IPS-20b (cell line): Measurements from ENCODE around the gene NAA15.
"Not testable (repeated sequence)": the region's sequence is repeated elsewhere in the genome, so short reads cannot be mapped to it uniquely, and the experiment has no call there.

Experiments used
- H3K27ac ChIP-seq: one replicate; pipeline ENCODE4 v1.5.1; 2013; ENCODE audit warnings: low read length
- H3K27me3 ChIP-seq: 2 replicates; pipeline ENCODE4 v1.6.1; 2013; ENCODE audit warnings: mild to moderate bottlenecking, low read length, inconsistent platforms; ENCODE audit not compliant: insufficient read depth
- H3K36me3 ChIP-seq: 2 replicates; pipeline ENCODE4 v1.6.1; 2013; ENCODE audit warnings: low read depth, mild to moderate bottlenecking, inconsistent platforms, low read length, moderate library complexity; ENCODE audit not compliant: insufficient read depth
- H3K4me1 ChIP-seq: 2 replicates; pipeline ENCODE4 v1.6.1; 2013; ENCODE audit warnings: mild to moderate bottlenecking, control low read depth, inconsistent platforms, low read length, moderate library complexity; ENCODE audit not compliant: insufficient read depth
- H3K4me3 ChIP-seq: 2 replicates; pipeline ENCODE4 v1.5.1; 2013; ENCODE audit warnings: mild to moderate bottlenecking, low read length, inconsistent platforms
- H3K9ac ChIP-seq: 2 replicates; pipeline ENCODE4 v1.6.1; 2013; ENCODE audit warnings: low read depth, mild to moderate bottlenecking, inconsistent platforms, low read length, moderate library complexity
- H3K9me3 ChIP-seq: 2 replicates; pipeline ENCODE4 v1.6.1; 2013; ENCODE audit warnings: mild to moderate bottlenecking, low read depth, low read length, inconsistent platforms; ENCODE audit not compliant: insufficient read depth

The NAA15 gene

GRCh38 chr4:139322070-139322469, 20.8 kb downstream of the NAA15 start:
- H3K4me1 ChIP-seq = peaks cover 19% of the 10 kb centered on the region; the same call in 1 of the 2 replicates
- not testable (repeated sequence) for H3K9ac ChIP-seq, H3K4me3 ChIP-seq, H3K27ac ChIP-seq, H3K36me3 ChIP-seq, H3K9me3 ChIP-seq, H3K27me3 ChIP-seq

GRCh38 chr4:139322541-139322940, 21.2 kb downstream of the NAA15 start:
- peaks cover 19% of the 10 kb centered on the region; the same call in 1 of the 2 replicates for H3K4me1 ChIP-seq
- not testable (repeated sequence) for H3K4me3 ChIP-seq, H3K27ac ChIP-seq, H3K27me3 ChIP-seq, H3K36me3 ChIP-seq, H3K9me3 ChIP-seq, H3K9ac ChIP-seq

GRCh38 chr4:139324620-139325019, 23.3 kb downstream of the NAA15 start:
- peaks cover 3% of the 10 kb centered on the region; the same call in 1 of the 2 replicates for H3K36me3 ChIP-seq
- H3K27ac ChIP-seq = no peak overlapping the region
- H3K4me1 ChIP-seq = peaks cover 23% of the 10 kb centered on the region; the same call in 1 of the 2 replicates
- no peaks in the 10 kb centered on the region for H3K9me3 ChIP-seq
- H3K4me3 ChIP-seq = peak overlapping the region; percentile 31; the same call in 1 of the 2 replicates
- H3K9ac ChIP-seq = no peak overlapping the region; the same call in 1 of the 2 replicates
- no peaks in the 10 kb centered on the region for H3K27me3 ChIP-seq

GRCh38 chr4:139329665-139330200, 28.4 kb downstream of the NAA15 start:
- Histone ChIP-seq H3K27me3 (no peaks in the 10 kb centered on the region), H3K36me3 (peaks cover 13% of the 10 kb centered on the region), H3K9me3 (no peaks in the 10 kb centered on the region), H3K4me3 (no peak overlapping the region; the same call in 1 of the 2 replicates), H3K27ac (no peak overlapping the region), H3K9ac (peak overlapping the region; percentile 18; the same call in 1 of the 2 replicates), H3K4me1 (peaks cover 23% of the 10 kb centered on the region; the same call in 1 of the 2 replicates)

GRCh38 chr4:139330283-139330682, 29.0 kb downstream of the NAA15 start:
- Histone ChIP-seq H3K4me1 (peaks cover 18% of the 10 kb centered on the region; the same call in 1 of the 2 replicates), H3K27ac (no peak overlapping the region), H3K27me3 (no peaks in the 10 kb centered on the region), H3K9ac (peak overlapping the region; percentile 18; the same call in 1 of the 2 replicates), H3K36me3 (peaks cover 17% of the 10 kb centered on the region), H3K4me3 (no peak overlapping the region), H3K9me3 (no peaks in the 10 kb centered on the region)

- peaks cover 11% of the 10 kb centered on the region; the same call in 1 of the 2 replicates for H3K4me1 ChIP-seq
- H3K9me3 ChIP-seq = no peaks in the 10 kb centered on the region
- H3K9ac ChIP-seq = no peak overlapping the region
- H3K4me3 ChIP-seq = no peak overlapping the region
- H3K36me3 ChIP-seq = peaks cover 25% of the 10 kb centered on the region
- H3K27ac ChIP-seq = no peak overlapping the region
- H3K27me3 ChIP-seq = no peaks in the 10 kb centered on the region
Measured at GRCh38 chr4:139331185-139331584, 29.9 kb downstream of the NAA15 start.

GRCh38 chr4:139333046-139333445, 31.7 kb downstream of the NAA15 start:
- Histone ChIP-seq H3K4me3 (no peak overlapping the region), H3K9ac (no peak overlapping the region), H3K27me3 (no peaks in the 10 kb centered on the region), H3K27ac (no peak overlapping the region), H3K36me3 (peaks cover 36% of the 10 kb centered on the region), H3K9me3 (no peaks in the 10 kb centered on the region), H3K4me1 (peaks cover 11% of the 10 kb centered on the region; the same call in 1 of the 2 replicates)

- Histone ChIP-seq H3K4me3 (no peak overlapping the region), H3K27ac (no peak overlapping the region), H3K4me1 (no peaks in the 10 kb centered on the region; the same call in 1 of the 2 replicates), H3K36me3 (peaks cover 75% of the 10 kb centered on the region), H3K9me3 (no peaks in the 10 kb centered on the region), H3K27me3 (no peaks in the 10 kb centered on the region), H3K9ac (no peak overlapping the region)
Measured at GRCh38 chr4:139337612-139338011, 36.3 kb downstream of the NAA15 start.

GRCh38 chr4:139361301-139361700, 60.0 kb downstream of the NAA15 start:
- no peaks in the 10 kb centered on the region for H3K27me3 ChIP-seq
- H3K4me1 ChIP-seq = no peaks in the 10 kb centered on the region
- no peak overlapping the region for H3K4me3 ChIP-seq
- peaks cover 91% of the 10 kb centered on the region for H3K36me3 ChIP-seq
- H3K9ac ChIP-seq = no peak overlapping the region
- no peak overlapping the region for H3K27ac ChIP-seq
- H3K9me3 ChIP-seq = no peaks in the 10 kb centered on the region

GRCh38 chr4:139367421-139368090, 66.3 kb downstream of the NAA15 start:
- Histone ChIP-seq H3K9ac (no peak overlapping the region), H3K27me3 (no peaks in the 10 kb centered on the region), H3K27ac (no peak overlapping the region), H3K9me3 (no peaks in the 10 kb centered on the region), H3K4me1 (no peaks in the 10 kb centered on the region), H3K36me3 (peaks cover 92% of the 10 kb centered on the region), H3K4me3 (no peak overlapping the region)

GRCh38 chr4:139368998-139369397, 67.7 kb downstream of the NAA15 start:
- Histone ChIP-seq H3K27ac (no peak overlapping the region), H3K4me1 (no peaks in the 10 kb centered on the region), H3K9ac (no peak overlapping the region), H3K27me3 (no peaks in the 10 kb centered on the region), H3K36me3 (peaks cover 92% of the 10 kb centered on the region), H3K4me3 (no peak overlapping the region), H3K9me3 (no peaks in the 10 kb centered on the region)

GRCh38 chr4:139374251-139374650, 72.9 kb downstream of the NAA15 start:
- H3K4me1 ChIP-seq = no peaks in the 10 kb centered on the region
- H3K27ac ChIP-seq = no peak overlapping the region
- H3K9me3 ChIP-seq = no peaks in the 10 kb centered on the region
- peaks cover 91% of the 10 kb centered on the region for H3K36me3 ChIP-seq
- no peaks in the 10 kb centered on the region for H3K27me3 ChIP-seq
- H3K9ac ChIP-seq = no peak overlapping the region
- H3K4me3 ChIP-seq = no peak overlapping the region
